AG04450 (cell line): ENCODE results near the gene JUN. TPM values are rescaled to one million over a fixed set of nuclear protein-coding genes. Genes with fewer than 3 reads are reported as not detected.

Experiments used
- CTCF ChIA-PET: fragments of 300-600, 350-600 bp; formaldehyde crosslinking; extraction: SDS; loops from one replicate; lab custom pipeline; 2022; ENCODE audit warnings: antibody characterized with exemption, inconsistent platforms; lab: Charles Lee
- POLR2A ChIA-PET: fragments of 350-600 bp; formaldehyde crosslinking; extraction: SDS; loops from one replicate; lab custom pipeline; 2021; ENCODE audit warnings: antibody characterized with exemption, inconsistent platforms; lab: Yijun Ruan, JAX
- DNase-seq: peaks from one replicate; pipeline ENCODE4 v3.0.0-alpha.2; 2011; ENCODE audit warnings: low read depth, low spot score
- H3K27ac ChIP-seq: one replicate; pipeline ENCODE4 v1.5.1; 2012; ENCODE audit warnings: low read depth, low read length, control low read depth
- H3K27me3 ChIP-seq: one replicate; pipeline ENCODE4 v1.6.0; 2012; ENCODE audit warnings: low read length; ENCODE audit not compliant: control insufficient read depth, insufficient read depth
- H3K4me3 ChIP-seq: 2 replicates; pipeline ENCODE4 v1.5.1; 2011; ENCODE audit warnings: mild to moderate bottlenecking, low read depth, low read length, control low read depth
- H3K9me3 ChIP-seq: 2 replicates; pipeline ENCODE4 v1.5.1; 2012; ENCODE audit warnings: low read length; ENCODE audit not compliant: control insufficient read depth, insufficient read depth
- polyA minus RNA-seq: library from RNA; depleted of rRNA, polyadenylated mRNA; stranded (reverse); fragments of >200 nt; gene quantifications from 2 replicates; pipeline ENCODE4 v1.2.3, GENCODE V29; 2011; rRNA and poly(A)+ RNA removed
- polyA plus RNA-seq: library from polyadenylated mRNA; depleted of rRNA; stranded (reverse); fragments of >200 nt; gene quantifications from 2 replicates; pipeline ENCODE4 v1.2.3, GENCODE V29; 2011; rRNA removed
- TF ChIP-seq, protein P1 (sequence below): IDR thresholded peaks from 2 replicates; pipeline ENCODE4 v1.5.1; 2011; ENCODE audit warnings: low read depth, low read length, control low read depth, inconsistent platforms

The JUN gene
- polyA plus RNA-seq: 48.7 and 56.5 TPM in 2 replicates
- 95.6 and 108 TPM in 2 replicates for polyA minus RNA-seq

DNA sequence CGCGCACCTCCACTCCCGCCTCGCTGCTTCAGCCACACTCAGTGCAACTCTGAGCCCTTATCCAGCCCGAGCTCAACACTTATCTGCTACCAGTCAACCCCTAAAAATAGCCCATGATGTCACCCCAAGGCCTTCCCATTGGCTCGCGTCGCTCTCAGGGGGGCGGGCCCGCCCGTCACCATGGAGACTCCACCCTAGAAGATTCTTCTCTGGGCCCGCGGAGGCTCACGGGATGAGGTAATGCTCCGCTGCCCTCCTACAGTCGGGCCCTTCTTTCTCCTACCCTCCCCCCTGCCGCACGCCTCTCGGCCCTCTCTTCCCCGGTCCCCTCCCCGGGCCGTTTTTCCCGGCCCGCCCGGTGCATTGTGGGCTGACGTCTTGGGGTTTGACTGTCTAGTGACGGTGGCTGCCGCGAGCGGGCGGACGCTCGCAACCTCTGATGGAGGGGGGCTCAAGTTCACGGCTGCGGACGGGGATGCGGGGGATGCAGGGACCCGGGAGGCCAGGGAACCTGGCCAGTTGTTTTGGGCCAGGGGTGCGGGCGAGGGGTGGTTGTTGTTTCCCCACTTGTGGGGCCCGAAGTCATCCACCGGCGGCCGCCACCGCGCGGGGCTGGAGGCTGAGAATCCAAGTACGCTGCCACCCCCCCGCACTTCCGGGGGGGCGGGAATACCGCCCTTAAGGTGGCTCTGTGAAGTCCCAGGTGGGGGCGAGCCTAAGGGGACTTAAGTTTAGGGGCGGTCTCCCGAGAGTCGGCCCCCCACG, at the start of gene JUN:
Gene JUN, minus strand, starts transcription at position 55 of the 765 bp plus-strand sequence. CDS start 977 bp downstream, outside the sequence.
- CTCF ChIA-PET: interaction anchor here (1.0 to 1.1 kb wide), 2 partner anchors 15 to 915 kb away, joined by 3 read pairs; no protein-coding TSS in a partner anchor
- Histone ChIP-seq H3K27ac (peak within 1 kb of the TSS; percentile 99), H3K27me3 (no peaks in the 10 kb centered on the region), H3K4me3 (peak within 1 kb of the TSS; percentile 93), H3K9me3 (peaks cover 13% of the 10 kb centered on the region; the same call in 1 of the 2 replicates)
- TF ChIP-seq, protein P1, sequence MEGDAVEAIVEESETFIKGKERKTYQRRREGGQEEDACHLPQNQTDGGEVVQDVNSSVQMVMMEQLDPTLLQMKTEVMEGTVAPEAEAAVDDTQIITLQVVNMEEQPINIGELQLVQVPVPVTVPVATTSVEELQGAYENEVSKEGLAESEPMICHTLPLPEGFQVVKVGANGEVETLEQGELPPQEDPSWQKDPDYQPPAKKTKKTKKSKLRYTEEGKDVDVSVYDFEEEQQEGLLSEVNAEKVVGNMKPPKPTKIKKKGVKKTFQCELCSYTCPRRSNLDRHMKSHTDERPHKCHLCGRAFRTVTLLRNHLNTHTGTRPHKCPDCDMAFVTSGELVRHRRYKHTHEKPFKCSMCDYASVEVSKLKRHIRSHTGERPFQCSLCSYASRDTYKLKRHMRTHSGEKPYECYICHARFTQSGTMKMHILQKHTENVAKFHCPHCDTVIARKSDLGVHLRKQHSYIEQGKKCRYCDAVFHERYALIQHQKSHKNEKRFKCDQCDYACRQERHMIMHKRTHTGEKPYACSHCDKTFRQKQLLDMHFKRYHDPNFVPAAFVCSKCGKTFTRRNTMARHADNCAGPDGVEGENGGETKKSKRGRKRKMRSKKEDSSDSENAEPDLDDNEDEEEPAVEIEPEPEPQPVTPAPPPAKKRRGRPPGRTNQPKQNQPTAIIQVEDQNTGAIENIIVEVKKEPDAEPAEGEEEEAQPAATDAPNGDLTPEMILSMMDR: no peak
- POLR2A ChIA-PET: interaction anchor here (0.6 to 2.4 kb wide), 42 partner anchors 11 to 975 kb away, joined by 3 to 17 read pairs (median 6); partner anchors contain the start of gene FGGY
- peak; percentile 99 for DNase-seq

DNA sequence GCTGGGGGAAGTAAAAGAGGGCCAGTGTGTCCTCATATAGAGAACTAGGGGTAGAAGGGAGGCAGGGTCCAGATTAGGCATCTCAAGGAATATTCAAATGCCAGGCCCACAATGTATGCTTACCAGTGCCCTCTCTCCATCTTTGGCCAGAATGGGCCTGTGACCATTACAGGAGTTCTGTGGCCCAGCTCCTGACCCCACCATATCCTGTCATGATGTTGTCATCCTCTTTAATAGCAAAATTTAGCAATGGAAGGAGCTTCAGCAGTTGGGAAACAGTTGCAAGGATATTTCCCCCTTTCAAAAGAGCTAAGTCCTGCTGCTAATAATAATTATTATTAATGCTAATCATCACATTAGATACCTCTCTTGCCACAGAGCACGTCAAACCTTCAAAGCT, 49.3 kb upstream of the JUN start:
- peaks cover 4% of the 10 kb centered on the region; the same call in 1 of the 2 replicates for H3K9me3 ChIP-seq
- TF ChIP-seq, protein P1: no peak
- POLR2A ChIA-PET: interaction anchor here (0.5 kb wide), 1 partner anchor 12 kb away, joined by 4 read pairs; no protein-coding TSS in a partner anchor
- CTCF ChIA-PET: no interaction called here
- no peak for DNase-seq
- H3K27ac ChIP-seq: no peak overlapping the region
- no peaks in the 10 kb centered on the region for H3K27me3 ChIP-seq
- H3K4me3 ChIP-seq: no peak overlapping the region

DNA sequence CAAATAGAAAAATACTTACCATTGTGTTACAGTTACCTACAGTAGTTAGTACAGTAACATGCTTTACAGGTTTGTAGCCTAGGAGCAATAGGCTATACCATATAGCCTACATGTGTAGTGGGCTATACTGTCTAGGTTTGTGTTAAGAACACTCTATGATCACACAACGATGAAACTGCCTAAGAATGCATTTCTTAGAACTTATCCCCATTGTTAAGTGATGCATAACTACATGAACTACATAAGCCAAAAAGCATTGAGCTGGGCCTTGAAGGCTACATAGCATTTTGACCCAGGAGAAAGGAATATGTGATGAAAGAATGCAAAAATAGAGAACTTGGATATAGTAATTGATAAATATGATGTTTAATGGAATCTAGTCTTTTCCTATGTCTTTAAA, 46.4 kb upstream of the JUN start:
- Histone ChIP-seq H3K9me3 (peaks cover 7% of the 10 kb centered on the region; the same call in 1 of the 2 replicates), H3K27me3 (no peaks in the 10 kb centered on the region), H3K4me3 (no peak overlapping the region), H3K27ac (no peak overlapping the region)
- TF ChIP-seq, protein P1: no peak
- POLR2A ChIA-PET: no interaction called here
- CTCF ChIA-PET: no interaction called here
- DNase-seq: no peak

DNA sequence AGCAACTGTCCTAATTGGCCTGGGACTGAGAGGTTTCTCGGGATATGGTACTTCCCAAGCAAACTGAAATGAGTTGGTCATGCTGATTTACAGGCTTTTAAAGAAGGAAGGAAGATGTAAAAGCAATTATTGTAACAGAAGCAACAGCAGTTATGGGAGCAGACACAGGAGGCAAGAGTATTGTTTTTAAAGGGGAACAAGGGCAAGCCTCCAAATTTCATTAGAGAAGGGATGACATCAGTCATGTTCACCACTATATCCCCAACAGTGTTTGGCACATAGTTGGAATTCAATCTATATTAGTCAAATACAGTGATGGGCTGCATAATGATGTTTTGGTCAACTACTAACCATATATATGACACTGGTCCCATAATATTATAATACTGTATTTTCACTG, 46.0 kb upstream of the JUN start:
- Histone ChIP-seq H3K9me3 (peaks cover 7% of the 10 kb centered on the region; the same call in 1 of the 2 replicates), H3K27ac (no peak overlapping the region), H3K27me3 (no peaks in the 10 kb centered on the region), H3K4me3 (no peak overlapping the region)
- TF ChIP-seq, protein P1: no peak
- ChIA-PET POLR2A (no interaction called here), CTCF (no interaction called here)
- DNase-seq: no peak

DNA sequence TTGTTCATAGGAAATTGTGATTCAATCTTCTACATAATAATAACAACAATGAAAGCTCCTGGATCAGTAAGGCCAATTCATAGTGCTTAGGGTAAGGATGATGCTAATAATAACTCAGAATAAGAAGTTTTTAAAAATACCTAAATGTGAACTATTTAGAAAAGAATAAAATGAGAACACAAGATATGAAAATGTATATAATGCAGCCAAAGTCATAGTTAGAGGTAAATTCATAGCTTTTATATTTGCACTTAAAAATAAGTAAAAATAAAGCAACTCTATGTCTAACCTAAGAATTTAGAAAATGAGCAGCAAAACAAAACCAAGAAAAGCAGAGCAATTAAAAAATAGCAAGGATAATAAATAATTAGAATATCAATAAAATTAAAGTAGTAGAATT, 43.5 kb upstream of the JUN start:
- ChIA-PET POLR2A (no interaction called here), CTCF (no interaction called here)
- DNase-seq: no peak
- Histone ChIP-seq H3K27me3 (no peaks in the 10 kb centered on the region), H3K4me3 (no peak overlapping the region), H3K27ac (no peak overlapping the region), H3K9me3 (peaks cover 7% of the 10 kb centered on the region; the same call in 1 of the 2 replicates)
- TF ChIP-seq, protein P1: no peak
